CD4-positive, alpha-beta memory T cell (primary cell): ENCODE measurements around the gene LCA5L. TPM values are rescaled to one million over a fixed set of nuclear protein-coding genes. Genes with fewer than 3 reads are reported as not detected.
"Not testable (repeated sequence)": the region's sequence is repeated elsewhere in the genome, so short reads cannot be mapped to it uniquely, and the experiment has no call there.

Experiments
- CTCF ChIA-PET: fragments of 350-600 bp; sonication (Branson Sonifier 250); formaldehyde crosslinking; loops from one replicate; lab custom pipeline; 2021; ENCODE audit warnings: inconsistent platforms; ENCODE audit not compliant: partially characterized antibody; lab: Charles Lee
- POLR2A ChIA-PET: fragments of 350-600 bp; sonication (Branson Sonifier 250); formaldehyde crosslinking; loops from one replicate; lab custom pipeline; 2021; ENCODE audit not compliant: partially characterized antibody; lab: Charles Lee
- DNase-seq, 5 donors: peaks; one replicate each; pipeline versions ENCODE4 v3.0.0 to v3.0.0-alpha.2; 2020 to 2022; ENCODE audit warnings: mixed read lengths in 1 of 5
- H3K27ac ChIP-seq: one replicate; pipeline ENCODE4 v1.7.0; 2013; ENCODE audit warnings: low read depth, low read length
- H3K27me3 ChIP-seq: 2 replicates; pipeline ENCODE4 v1.7.0; 2013; ENCODE audit warnings: mild to moderate bottlenecking, low read length, moderate library complexity; ENCODE audit not compliant: insufficient read depth
- H3K36me3 ChIP-seq: 2 replicates; pipeline ENCODE4 v1.7.0; 2013; ENCODE audit warnings: mild to moderate bottlenecking, low read length, moderate library complexity; ENCODE audit not compliant: insufficient read depth
- H3K4me1 ChIP-seq: 2 replicates; pipeline ENCODE4 v1.7.0; 2013; ENCODE audit warnings: mild to moderate bottlenecking, low read length, moderate library complexity; ENCODE audit not compliant: insufficient read depth
- H3K4me3 ChIP-seq, 2 donors: one replicate each; pipeline ENCODE4 v1.7.0; 2013; ENCODE audit warnings: low read length in 2 of 2, mild to moderate bottlenecking in 1 of 2
- H3K9me3 ChIP-seq, 2 donors: one replicate each; pipeline ENCODE4 v1.7.0; 2013; ENCODE audit warnings: low read length in 2 of 2, control low read depth in 1 of 2; ENCODE audit not compliant: control insufficient read depth in 1 of 2
- H3K27ac Mint-ChIP-seq, 7 donors: one replicate each; pipeline ENCODE4 v1.8.0; 2020 to 2021; ENCODE audit warnings: mixed read lengths in 7 of 7, mild to moderate bottlenecking in 6 of 7, inconsistent platforms in 3 of 7, moderate library complexity in 3 of 7
- H3K27me3 Mint-ChIP-seq, 2 donors: one replicate each; pipeline ENCODE4 v1.8.0; 2020 to 2021; ENCODE audit warnings: mixed read lengths in 2 of 2
- H3K36me3 Mint-ChIP-seq, 2 donors: one replicate each; pipeline ENCODE4 v1.8.0; 2020 to 2021; ENCODE audit warnings: mixed read lengths in 2 of 2, inconsistent platforms in 1 of 2, mild to moderate bottlenecking in 1 of 2
- H3K4me1 Mint-ChIP-seq, 4 donors: one replicate each; pipeline ENCODE4 v1.8.0; 2020 to 2021; ENCODE audit warnings: mixed read lengths in 4 of 4, mild to moderate bottlenecking in 1 of 4
- H3K4me3 Mint-ChIP-seq, 8 donors: one replicate each; pipeline ENCODE4 v1.8.0; 2020 to 2021; ENCODE audit warnings: mixed read lengths in 8 of 8, mild to moderate bottlenecking in 7 of 8, moderate library complexity in 6 of 8, inconsistent platforms in 3 of 8
- H3K9me3 Mint-ChIP-seq, 8 donors: one replicate each; pipeline ENCODE4 v1.8.0; 2020 to 2021; ENCODE audit warnings: mixed read lengths in 8 of 8, mild to moderate bottlenecking in 5 of 8, inconsistent platforms in 3 of 8, moderate library complexity in 1 of 8
- intact Hi-C: fragments of 100-400 bp; cut with micrococcal nuclease; formaldehyde crosslinking; loops from one replicate; pipeline ENCODE4 v1.15.1; 2023
- polyA plus RNA-seq, 2 donors: library from polyadenylated mRNA; unstranded; fragments of 300-500 nt; fragmentation: Illumina TruSeq; gene quantifications; one replicate each; pipeline ENCODE4 v1.2.3, GENCODE V29; 2021
- total RNA-seq, 2 experiments: library from RNA; stranded (reverse); gene quantifications; one replicate each; pipeline ENCODE4 v1.2.3, GENCODE V29; 2021

The LCA5L gene
- total and polyA plus RNA-seq, 4 experiments from 2014 or later: not detected

- no peaks in the 10 kb centered on the region for H3K9me3 Mint-ChIP-seq
- peak overlapping the region; percentile 66 for H3K27ac ChIP-seq
- H3K36me3 Mint-ChIP-seq: peaks cover 9 to 19% of the 10 kb centered on the region in 2 donors
- peak overlapping the region; percentile 33 to 54 for H3K4me3 ChIP-seq
- H3K9me3 ChIP-seq: no peaks in the 10 kb centered on the region
- no peaks in the 10 kb centered on the region for H3K27me3 Mint-ChIP-seq
- DNase-seq: peak; percentile 85 to 90 (median 88)
- H3K27me3 ChIP-seq: no peaks in the 10 kb centered on the region
- POLR2A ChIA-PET: interaction anchor here (1.3 to 2.3 kb wide), 4 partner anchors 14 to 204 kb away, joined by 3 to 32 read pairs (median 18); partner anchors contain the start of genes BRWD1, HMGN1 and PSMG1
- H3K4me1 ChIP-seq: peaks cover 37% of the 10 kb centered on the region
- peaks cover 15% of the 10 kb centered on the region for H3K36me3 ChIP-seq
- H3K4me3 Mint-ChIP-seq: peak overlapping the region; percentile 88 to 95 (median 89)
- intact Hi-C loops: loop anchor here (1.0 to 5.0 kb wide), 9 partner anchors 15 to 880 kb away; partner anchors contain the start of gene PSMG1
- peaks cover 11 to 46% (median 29%) of the 10 kb centered on the region in 4 donors for H3K4me1 Mint-ChIP-seq
- H3K27ac Mint-ChIP-seq: peak overlapping the region; percentile 88 to 96 (median 95)
- CTCF ChIA-PET: interaction anchor here (0.5 to 1.6 kb wide), 19 partner anchors 10 to 621 kb away, joined by 3 to 14 read pairs (median 5); partner anchors contain the start of genes BRWD1 and HMGN1
These were observed 58.0 kb downstream of the LCA5L start for GRCh38 chr21:39387461-39388037.

DNA sequence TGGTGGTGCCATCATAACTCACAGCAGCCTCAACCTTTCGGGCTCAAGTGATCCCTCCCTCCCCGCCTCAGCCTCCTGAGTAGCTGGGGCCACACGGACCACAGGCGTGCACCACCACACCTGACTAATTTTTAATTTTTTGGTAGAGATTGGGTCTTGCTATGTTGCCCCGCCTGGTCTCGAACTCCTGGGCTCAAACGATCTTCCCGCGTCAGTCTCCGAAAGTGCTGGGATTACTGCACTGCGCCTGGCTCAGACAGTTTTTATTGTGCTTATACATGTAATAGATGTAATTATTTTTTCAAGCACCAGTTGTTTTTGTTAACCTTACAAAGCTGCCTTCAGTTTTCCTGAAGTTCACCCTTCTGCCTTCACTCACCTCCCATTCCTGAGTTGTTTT is 58.7 kb downstream of the LCA5L start:
- Histone ChIP-seq H3K27me3 (no peaks in the 10 kb centered on the region), H3K36me3 (peaks cover 8% of the 10 kb centered on the region), H3K9me3 (no peaks in the 10 kb centered on the region), H3K27ac (peak overlapping the region; percentile 66), H3K4me3 (no peak overlapping the region), H3K4me1 (peaks cover 37% of the 10 kb centered on the region)
- Mint-ChIP-seq H3K27me3 (no peaks in the 10 kb centered on the region), H3K27ac (peak overlapping the region; percentile 88 to 96 (median 95)), H3K36me3 (peaks cover 4 to 14% of the 10 kb centered on the region in 2 donors), H3K4me1 (peaks cover 16 to 51% (median 34%) of the 10 kb centered on the region in 4 donors), H3K4me3 (peak overlapping the region in 7 of 8 donors; percentile 88 to 95 (median 89)), H3K9me3 (no peaks in the 10 kb centered on the region)
- ChIA-PET POLR2A (interaction anchor here (1.5 to 2.3 kb wide), 4 partner anchors 39 to 204 kb away, joined by 5 to 32 read pairs (median 18); partner anchors contain the start of genes BRWD1, HMGN1 and PSMG1), CTCF (interaction anchor here (0.5 to 1.6 kb wide), 10 partner anchors 10 to 169 kb away, joined by 3 to 14 read pairs (median 5); partner anchors contain the start of genes BRWD1 and HMGN1)
- intact Hi-C loops: loop anchor here (2.0 to 5.0 kb wide), 3 partner anchors 175 to 880 kb away; no protein-coding TSS in a partner anchor
- no peak for DNase-seq

DNA sequence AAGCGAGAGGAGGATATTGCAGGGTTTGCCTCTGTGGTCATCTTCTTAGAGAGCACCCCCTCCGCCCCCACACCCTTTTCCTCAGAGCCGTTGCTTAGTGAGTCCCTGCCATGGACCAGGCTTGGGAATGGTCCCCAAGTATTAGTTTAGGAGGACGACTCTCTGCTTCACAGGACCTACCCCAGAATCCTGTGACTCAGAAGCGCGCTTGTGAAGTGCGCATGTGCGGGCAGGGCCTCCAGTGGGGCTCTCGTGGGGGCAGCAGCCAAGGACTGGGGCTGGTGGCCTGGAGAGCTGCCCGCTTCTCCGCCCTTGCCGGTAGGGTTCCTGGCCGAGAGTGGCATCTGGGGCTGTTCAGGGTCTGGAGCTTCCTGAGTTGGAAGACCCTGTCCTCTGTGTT is 59.4 kb downstream of the LCA5L start:
- Mint-ChIP-seq H3K9me3 (no peaks in the 10 kb centered on the region), H3K27ac (peak overlapping the region in 5 of 7 donors; percentile 18 to 88 (median 55)), H3K36me3 (peaks cover 4 to 9% of the 10 kb centered on the region in 2 donors), H3K27me3 (no peaks in the 10 kb centered on the region), H3K4me1 (peaks cover 19 to 58% (median 37%) of the 10 kb centered on the region in 4 donors), H3K4me3 (peak overlapping the region in 7 of 8 donors; percentile 6 to 80 (median 67))
- intact Hi-C loops: loop anchor here (2.0 to 5.0 kb wide), 3 partner anchors 174 to 879 kb away; no protein-coding TSS in a partner anchor
- ChIA-PET CTCF (no interaction called here), POLR2A (interaction anchor here (0.8 to 2.3 kb wide), 5 partner anchors 38 to 203 kb away, joined by 3 to 32 read pairs (median 5); partner anchors contain the start of genes BRWD1, HMGN1 and PSMG1)
- Histone ChIP-seq H3K4me1 (peaks cover 43% of the 10 kb centered on the region), H3K27me3 (no peaks in the 10 kb centered on the region), H3K9me3 (no peaks in the 10 kb centered on the region), H3K27ac (peak overlapping the region; percentile 1), H3K36me3 (peaks cover 2% of the 10 kb centered on the region), H3K4me3 (no peak overlapping the region)
- no peak for DNase-seq

DNA sequence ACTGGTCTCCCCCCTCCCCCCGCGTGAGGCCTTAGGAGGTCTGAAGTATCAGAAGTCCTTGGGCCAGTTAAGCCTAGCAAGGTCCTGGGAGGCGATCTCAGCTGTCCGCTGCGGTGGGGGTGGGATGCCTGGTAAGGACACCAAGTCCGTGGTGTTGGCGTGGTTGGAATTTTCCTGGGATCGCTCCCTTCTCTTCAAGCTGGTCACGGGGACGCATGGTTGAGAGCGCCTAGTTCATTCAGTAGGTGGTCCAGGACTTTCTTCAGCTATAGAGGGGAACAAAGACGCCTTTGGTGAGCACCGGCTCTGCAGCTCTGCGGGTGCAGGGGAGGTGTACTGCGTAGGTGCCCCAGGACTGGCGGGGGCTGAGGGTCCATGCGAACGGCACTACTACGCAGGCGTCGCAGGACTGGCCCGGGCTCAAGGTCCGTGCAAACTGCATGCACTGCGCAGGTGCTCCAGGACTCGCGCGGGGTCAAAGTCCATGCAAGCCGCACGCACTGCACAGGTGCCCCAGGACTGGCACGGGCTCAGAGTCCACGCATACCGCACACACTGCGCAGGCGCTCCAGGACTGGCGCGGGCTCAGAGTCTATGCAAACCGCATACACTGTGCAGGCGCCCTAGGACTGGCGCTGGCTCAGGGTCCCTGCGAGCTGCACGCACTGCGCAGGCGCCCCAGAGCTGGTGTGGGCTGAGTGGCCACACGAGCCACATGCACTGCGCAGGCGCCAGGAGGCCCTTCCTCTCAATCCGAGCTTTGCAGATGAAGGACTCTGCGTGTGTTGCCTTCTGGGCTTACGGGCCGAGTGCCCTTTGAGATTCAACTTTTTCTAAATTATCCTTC is 60.1 kb downstream of the LCA5L start:
- H3K36me3 Mint-ChIP-seq: peaks cover 3 to 6% of the 10 kb centered on the region in 2 donors
- no peak overlapping the region for H3K4me3 ChIP-seq
- intact Hi-C loops: loop anchor here (2.0 to 5.0 kb wide), 3 partner anchors 173 to 878 kb away; no protein-coding TSS in a partner anchor
- DNase-seq: peak; percentile 26 to 65 (median 44)
- no peaks in the 10 kb centered on the region for H3K27me3 Mint-ChIP-seq
- H3K9me3 Mint-ChIP-seq: no peaks in the 10 kb centered on the region
- CTCF ChIA-PET: interaction anchor here (0.6 kb wide), 1 partner anchor 106 kb away, joined by 3 read pairs; no protein-coding TSS in a partner anchor
- H3K36me3 ChIP-seq: no peaks in the 10 kb centered on the region
- peak overlapping the region; percentile 1 for H3K27ac ChIP-seq
- H3K4me3 Mint-ChIP-seq: peak overlapping the region; percentile 12 to 80 (median 60)
- peaks cover 47% of the 10 kb centered on the region for H3K4me1 ChIP-seq
- peak overlapping the region in 4 of 7 donors; percentile 52 to 89 (median 60) for H3K27ac Mint-ChIP-seq
- POLR2A ChIA-PET: interaction anchor here (0.8 to 2.3 kb wide), 7 partner anchors 36 to 202 kb away, joined by 3 to 32 read pairs (median 4); partner anchors contain the start of genes HMGN1 and PSMG1
- no peaks in the 10 kb centered on the region for H3K9me3 ChIP-seq
- H3K4me1 Mint-ChIP-seq: peaks cover 23 to 64% (median 42%) of the 10 kb centered on the region in 4 donors
- H3K27me3 ChIP-seq: no peaks in the 10 kb centered on the region

GRCh38 chr21:39384674-39385298 is 60.8 kb downstream of the LCA5L start:
- Mint-ChIP-seq H3K4me3 (peak overlapping the region in 4 of 8 donors; percentile 0 to 51 (median 46)), H3K4me1 (peaks cover 24 to 67% (median 44%) of the 10 kb centered on the region in 4 donors), H3K36me3 (peaks cover 0 to 7% of the 10 kb centered on the region in 2 donors), H3K9me3 (no peaks in the 10 kb centered on the region), H3K27ac (peak overlapping the region in 6 of 7 donors; percentile 55 to 89 (median 66)), H3K27me3 (no peaks in the 10 kb centered on the region)
- intact Hi-C loops: loop anchor here (5.0 kb wide), 2 partner anchors 172 to 877 kb away; no protein-coding TSS in a partner anchor
- CTCF ChIA-PET: interaction anchor here (0.6 kb wide), 1 partner anchor 105 kb away, joined by 3 read pairs; no protein-coding TSS in a partner anchor
- no peak for DNase-seq
- POLR2A ChIA-PET: interaction anchor here (1.2 to 1.6 kb wide), 3 partner anchors 35 to 201 kb away, joined by 4 to 7 read pairs (median 4); no protein-coding TSS in a partner anchor
- Histone ChIP-seq H3K9me3 (no peaks in the 10 kb centered on the region), H3K36me3 (no peaks in the 10 kb centered on the region), H3K4me1 (peaks cover 48% of the 10 kb centered on the region), H3K27me3 (no peaks in the 10 kb centered on the region), H3K4me3 (no peak overlapping the region), H3K27ac (no peak overlapping the region)

- intact Hi-C loops: not testable (repeated sequence)
These were observed 63.5 kb downstream of the LCA5L start for GRCh38 chr21:39382096-39382495.

More at GRCh38 chr21:39382096-39382495, 63.5 kb downstream of the LCA5L start:
- H3K27me3 ChIP-seq, H3K36me3 Mint-ChIP-seq, H3K9me3 ChIP-seq, CTCF ChIA-PET, H3K36me3 ChIP-seq, DNase-seq, H3K27me3 Mint-ChIP-seq, H3K9me3 Mint-ChIP-seq, H3K27ac ChIP-seq, H3K4me3 ChIP-seq: not testable (repeated sequence)
- H3K4me1 Mint-ChIP-seq: peaks cover 16 to 47% (median 29%) of the 10 kb centered on the region in 4 donors
- POLR2A ChIA-PET: interaction anchor here (2.8 to 2.9 kb wide), 2 partner anchors 33 to 69 kb away, joined by 27 to 38 read pairs; partner anchors contain the start of genes BRWD1 and HMGN1
- peak overlapping the region; percentile 5 to 91 (median 64) for H3K27ac Mint-ChIP-seq
- peak overlapping the region; percentile 1 to 77 (median 38) for H3K4me3 Mint-ChIP-seq
- peaks cover 35% of the 10 kb centered on the region for H3K4me1 ChIP-seq
